ENCODE measurements around the gene VPS54.

DNA sequence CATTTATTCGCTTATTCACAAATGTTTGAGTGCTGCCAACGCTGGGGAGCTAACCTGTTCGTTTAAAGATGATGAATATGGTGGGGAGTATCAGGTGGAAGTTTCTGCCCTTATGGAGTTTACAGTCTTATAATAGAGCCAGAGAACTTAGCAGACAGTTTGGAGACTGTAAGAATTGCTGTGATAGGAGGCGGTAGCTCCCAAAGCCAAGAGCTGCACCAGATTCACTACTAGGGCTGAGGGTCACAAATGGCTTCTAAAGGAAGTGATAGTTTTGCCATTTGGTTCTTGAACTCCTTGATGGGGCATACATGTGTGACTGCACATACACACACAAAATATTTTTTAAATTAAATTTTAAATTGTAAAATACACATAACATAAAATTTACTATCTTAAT, 148.5 kb downstream of the VPS54 start:
- TF ChIP-seq POLR2A (IDR thresholded peaks at IDR 0.05): no peak
- TF ChIP-seq CTCF (IDR thresholded peaks at IDR 0.05): no peak
- TF ChIP-seq POLR2AphosphoS5 (IDR thresholded peaks at IDR 0.05): no peak
- no peak for TF ChIP-seq EP300 (IDR thresholded peaks at IDR 0.05)

All from gastroesophageal sphincter (tissue), 3 donors.